Breast epithelium (tissue), 3 donors: ENCODE results near the gene PPIAL4G.
"Not testable (repeated sequence)": the region's sequence is repeated elsewhere in the genome, so short reads cannot be mapped to it uniquely, and the experiment has no call there.

ENCODE experiments used
- CTCF ChIP-seq, 3 donors: fragments of 450-650 bp; IDR thresholded peaks; one replicate each; pipeline ENCODE4 v1.5.1; 2016 to 2017; ENCODE audit warnings: antibody characterized with exemption in 3 of 3, mild to moderate bottlenecking in 3 of 3, moderate library complexity in 3 of 3
- POLR2A ChIP-seq: fragments of 450-650 bp; IDR thresholded peaks from one replicate; pipeline ENCODE4 v1.6.1; 2016; ENCODE audit warnings: antibody characterized with exemption, mild to moderate bottlenecking, moderate library complexity
- POLR2AphosphoS5 ChIP-seq, 3 donors: sonication (generic); formaldehyde crosslinking; IDR thresholded peaks; one replicate each; pipeline ENCODE4 v1.6.1; 2017; ENCODE audit warnings: antibody characterized with exemption in 3 of 3

GRCh38 chr1:148514310-148514709, 31.2 kb upstream of the PPIAL4G start:
- TF ChIP-seq CTCF (IDR thresholded peaks at IDR 0.05); POLR2A; POLR2AphosphoS5 (IDR thresholded peaks at IDR 0.05): not testable (repeated sequence)
